ENCODE measurements around the gene KIF7. TPM values are rescaled to one million over a fixed set of nuclear protein-coding genes. Genes with fewer than 3 reads are reported as not detected.
A peak's percentile ranks its signal among the peaks of the same experiment; 100 is the strongest.
"Not testable (repeated sequence)": the region's sequence is repeated elsewhere in the genome, so short reads cannot be mapped to it uniquely, and the experiment has no call there.

Gene KIF7, protein sequence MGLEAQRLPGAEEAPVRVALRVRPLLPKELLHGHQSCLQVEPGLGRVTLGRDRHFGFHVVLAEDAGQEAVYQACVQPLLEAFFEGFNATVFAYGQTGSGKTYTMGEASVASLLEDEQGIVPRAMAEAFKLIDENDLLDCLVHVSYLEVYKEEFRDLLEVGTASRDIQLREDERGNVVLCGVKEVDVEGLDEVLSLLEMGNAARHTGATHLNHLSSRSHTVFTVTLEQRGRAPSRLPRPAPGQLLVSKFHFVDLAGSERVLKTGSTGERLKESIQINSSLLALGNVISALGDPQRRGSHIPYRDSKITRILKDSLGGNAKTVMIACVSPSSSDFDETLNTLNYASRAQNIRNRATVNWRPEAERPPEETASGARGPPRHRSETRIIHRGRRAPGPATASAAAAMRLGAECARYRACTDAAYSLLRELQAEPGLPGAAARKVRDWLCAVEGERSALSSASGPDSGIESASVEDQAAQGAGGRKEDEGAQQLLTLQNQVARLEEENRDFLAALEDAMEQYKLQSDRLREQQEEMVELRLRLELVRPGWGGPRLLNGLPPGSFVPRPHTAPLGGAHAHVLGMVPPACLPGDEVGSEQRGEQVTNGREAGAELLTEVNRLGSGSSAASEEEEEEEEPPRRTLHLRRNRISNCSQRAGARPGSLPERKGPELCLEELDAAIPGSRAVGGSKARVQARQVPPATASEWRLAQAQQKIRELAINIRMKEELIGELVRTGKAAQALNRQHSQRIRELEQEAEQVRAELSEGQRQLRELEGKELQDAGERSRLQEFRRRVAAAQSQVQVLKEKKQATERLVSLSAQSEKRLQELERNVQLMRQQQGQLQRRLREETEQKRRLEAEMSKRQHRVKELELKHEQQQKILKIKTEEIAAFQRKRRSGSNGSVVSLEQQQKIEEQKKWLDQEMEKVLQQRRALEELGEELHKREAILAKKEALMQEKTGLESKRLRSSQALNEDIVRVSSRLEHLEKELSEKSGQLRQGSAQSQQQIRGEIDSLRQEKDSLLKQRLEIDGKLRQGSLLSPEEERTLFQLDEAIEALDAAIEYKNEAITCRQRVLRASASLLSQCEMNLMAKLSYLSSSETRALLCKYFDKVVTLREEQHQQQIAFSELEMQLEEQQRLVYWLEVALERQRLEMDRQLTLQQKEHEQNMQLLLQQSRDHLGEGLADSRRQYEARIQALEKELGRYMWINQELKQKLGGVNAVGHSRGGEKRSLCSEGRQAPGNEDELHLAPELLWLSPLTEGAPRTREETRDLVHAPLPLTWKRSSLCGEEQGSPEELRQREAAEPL (N-terminal part only)
- total RNA-seq (9.4 TPM), polyA plus RNA-seq (9.9 TPM)

DNA sequence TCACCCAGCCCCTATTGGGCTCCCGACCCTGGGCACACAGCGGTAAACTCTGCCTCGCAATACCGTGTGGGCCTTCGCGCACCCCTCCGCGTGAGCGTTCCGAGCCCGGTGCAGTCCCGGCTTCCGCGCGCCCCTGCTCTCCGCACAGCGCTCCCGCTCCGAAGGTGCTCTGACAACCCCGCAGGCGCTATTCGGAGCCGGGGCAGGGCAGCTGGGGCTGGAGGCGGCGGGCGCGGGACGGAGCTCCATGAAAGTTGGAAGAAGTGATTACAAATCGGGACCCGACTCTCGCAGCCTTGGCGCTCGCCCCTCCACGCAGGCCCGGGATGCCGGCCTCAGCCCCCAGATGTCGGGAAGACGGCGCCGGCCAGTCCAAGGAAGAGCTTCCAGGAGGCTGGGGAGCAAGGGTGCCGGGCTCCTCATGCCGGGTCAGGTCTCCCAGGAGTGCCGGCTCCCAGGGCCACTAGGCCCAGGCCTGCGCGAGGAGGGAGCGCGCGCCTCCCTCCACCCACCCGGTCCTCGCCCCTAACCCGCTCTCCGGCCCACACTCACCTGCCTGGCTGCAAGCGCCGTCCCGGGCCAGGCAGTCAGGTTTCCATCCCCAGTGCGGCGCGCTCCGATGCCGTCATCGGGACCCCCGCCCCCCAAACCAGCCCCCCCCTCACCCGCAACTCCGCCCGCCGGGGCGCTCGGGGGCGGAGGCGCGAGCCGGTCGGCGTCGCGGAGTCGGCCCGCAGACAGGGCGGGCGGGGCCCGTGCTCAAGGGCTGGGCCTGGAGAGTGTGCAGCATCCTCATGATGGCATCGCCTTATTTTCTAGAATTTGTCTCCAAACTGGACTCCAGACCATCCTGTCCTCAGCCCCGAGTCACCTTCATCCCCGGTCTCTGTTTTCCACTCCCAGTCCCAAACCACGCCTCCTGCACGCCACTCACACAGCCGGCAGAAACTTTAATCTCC is at the start of gene KIF7:
TSS of gene KIF7 (minus strand) at position 621 of the 959 bp plus-strand sequence. CDS start 2,537 bp downstream, outside the sequence.
- peak within 1 kb of the TSS; percentile 79 for H3K4me3 ChIP-seq (ENCODE audit: low read depth, low read length)
- no peak for DNase-seq (ENCODE audit: extremely low spot score)
- H3K4me1 ChIP-seq (ENCODE audit: insufficient read depth) = no peaks in the 10 kb centered on the region
- no peaks in the 10 kb centered on the region for H3K36me3 ChIP-seq (ENCODE audit: insufficient read depth)
- WGBS = 2% methylated on average over 87 of the region's 87 CpGs
- H3K27ac ChIP-seq (ENCODE audit: low read depth) = peak within 1 kb of the TSS; percentile 42

DNA sequence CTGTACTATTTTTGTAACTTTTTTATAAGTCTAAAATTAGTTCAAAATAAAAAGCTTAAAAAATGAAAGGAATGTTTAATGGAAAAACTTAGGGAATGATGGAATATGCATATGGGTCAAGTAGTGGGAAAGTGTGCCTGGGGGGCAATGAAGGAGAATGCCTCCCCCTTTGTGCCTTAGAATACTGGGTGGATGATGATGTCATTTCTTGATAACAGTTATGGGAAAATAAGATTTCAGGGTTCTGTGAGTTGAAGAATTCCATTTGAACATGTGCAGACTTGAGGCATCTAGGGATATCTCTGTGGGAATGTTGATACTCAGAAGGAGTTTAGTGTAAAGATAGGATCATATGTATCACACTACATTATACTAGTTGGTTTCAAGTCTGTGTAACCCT is 49.1 kb upstream of the KIF7 start:
- Histone ChIP-seq H3K4me3 (ENCODE audit: low read depth, low read length) (no peak overlapping the region), H3K36me3 (ENCODE audit: insufficient read depth) (no peaks in the 10 kb centered on the region), H3K27ac (ENCODE audit: low read depth) (no peak overlapping the region), H3K4me1 (ENCODE audit: insufficient read depth) (no peaks in the 10 kb centered on the region)
- DNase-seq (ENCODE audit: extremely low spot score) = no peak

DNA sequence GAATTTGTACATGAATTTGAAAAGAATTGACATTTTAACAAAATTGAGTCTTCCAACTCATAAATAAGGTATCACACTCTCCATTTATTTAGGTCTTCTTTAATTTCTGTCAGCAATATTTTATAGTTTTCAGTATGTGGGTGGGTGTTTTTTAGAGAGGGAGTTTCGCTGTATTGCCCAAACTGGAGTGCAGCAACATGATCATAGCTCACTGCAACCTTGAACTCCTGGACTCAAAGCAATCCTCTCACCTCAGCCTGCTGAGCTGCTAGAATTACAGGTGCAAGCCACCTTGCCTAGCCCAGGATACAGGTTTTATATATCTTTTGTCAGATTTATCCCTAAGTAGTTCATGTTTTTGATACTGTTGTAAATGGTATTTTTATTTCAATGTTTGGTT is 39.9 kb upstream of the KIF7 start:
- Histone ChIP-seq H3K27ac (ENCODE audit: low read depth) (no peak overlapping the region), H3K4me3 (ENCODE audit: low read depth, low read length) (no peak overlapping the region), H3K4me1 (ENCODE audit: insufficient read depth) (no peaks in the 10 kb centered on the region), H3K36me3 (ENCODE audit: insufficient read depth) (no peaks in the 10 kb centered on the region)
- 86% methylated on average over 1 of the region's 1 CpG for WGBS
- no peak for DNase-seq (ENCODE audit: extremely low spot score)

DNA sequence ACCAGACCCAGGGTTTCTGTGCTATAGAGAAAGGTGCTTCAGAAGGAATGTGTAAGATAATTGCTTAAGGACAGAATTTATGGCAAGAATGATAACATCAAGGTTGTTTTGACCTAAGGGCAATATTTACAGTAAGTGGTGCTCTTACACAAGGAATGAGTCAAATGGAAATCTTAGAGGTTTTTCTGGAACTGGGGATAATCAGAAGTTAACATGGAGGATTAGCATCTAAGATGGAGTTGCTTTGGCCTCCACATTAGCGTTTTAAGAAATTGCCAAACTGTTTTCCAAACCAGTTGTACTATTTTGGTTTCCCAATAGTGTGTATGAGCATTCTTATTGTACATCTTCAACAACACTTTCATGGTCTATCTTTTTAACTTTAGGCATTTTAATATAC is 38.4 kb upstream of the KIF7 start:
- H3K36me3 ChIP-seq (ENCODE audit: insufficient read depth) = no peaks in the 10 kb centered on the region
- H3K27ac ChIP-seq (ENCODE audit: low read depth) = no peak overlapping the region
- 86% methylated on average over 1 of the region's 1 CpG for WGBS
- no peak for DNase-seq (ENCODE audit: extremely low spot score)
- no peaks in the 10 kb centered on the region for H3K4me1 ChIP-seq (ENCODE audit: insufficient read depth)
- no peak overlapping the region for H3K4me3 ChIP-seq (ENCODE audit: low read depth, low read length)

DNA sequence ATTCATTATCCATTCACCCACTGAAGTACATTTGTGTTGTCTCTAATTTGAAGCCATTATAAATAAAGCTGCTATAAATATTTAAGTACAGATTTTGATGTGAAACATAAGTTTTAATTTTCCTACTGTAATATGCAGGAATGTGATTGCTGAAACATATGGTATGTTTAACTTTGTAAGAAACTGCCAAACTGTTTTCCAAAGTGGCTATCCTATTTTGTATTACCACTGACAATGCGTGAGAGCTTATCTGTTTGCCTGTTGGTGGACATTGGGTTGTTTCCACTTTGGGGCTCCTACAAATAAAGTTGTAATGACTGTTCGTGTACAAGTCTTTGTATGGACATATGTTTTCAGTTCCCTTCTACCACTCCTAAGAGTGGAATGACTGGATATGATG is 37.8 kb upstream of the KIF7 start:
- no peak overlapping the region for H3K27ac ChIP-seq (ENCODE audit: low read depth)
- H3K4me3 ChIP-seq (ENCODE audit: low read depth, low read length) = no peak overlapping the region
- H3K36me3 ChIP-seq (ENCODE audit: insufficient read depth) = no peaks in the 10 kb centered on the region
- no peak for DNase-seq (ENCODE audit: extremely low spot score)
- H3K4me1 ChIP-seq (ENCODE audit: insufficient read depth) = no peaks in the 10 kb centered on the region
- WGBS = 44% methylated on average over 2 of the region's 2 CpGs

DNA sequence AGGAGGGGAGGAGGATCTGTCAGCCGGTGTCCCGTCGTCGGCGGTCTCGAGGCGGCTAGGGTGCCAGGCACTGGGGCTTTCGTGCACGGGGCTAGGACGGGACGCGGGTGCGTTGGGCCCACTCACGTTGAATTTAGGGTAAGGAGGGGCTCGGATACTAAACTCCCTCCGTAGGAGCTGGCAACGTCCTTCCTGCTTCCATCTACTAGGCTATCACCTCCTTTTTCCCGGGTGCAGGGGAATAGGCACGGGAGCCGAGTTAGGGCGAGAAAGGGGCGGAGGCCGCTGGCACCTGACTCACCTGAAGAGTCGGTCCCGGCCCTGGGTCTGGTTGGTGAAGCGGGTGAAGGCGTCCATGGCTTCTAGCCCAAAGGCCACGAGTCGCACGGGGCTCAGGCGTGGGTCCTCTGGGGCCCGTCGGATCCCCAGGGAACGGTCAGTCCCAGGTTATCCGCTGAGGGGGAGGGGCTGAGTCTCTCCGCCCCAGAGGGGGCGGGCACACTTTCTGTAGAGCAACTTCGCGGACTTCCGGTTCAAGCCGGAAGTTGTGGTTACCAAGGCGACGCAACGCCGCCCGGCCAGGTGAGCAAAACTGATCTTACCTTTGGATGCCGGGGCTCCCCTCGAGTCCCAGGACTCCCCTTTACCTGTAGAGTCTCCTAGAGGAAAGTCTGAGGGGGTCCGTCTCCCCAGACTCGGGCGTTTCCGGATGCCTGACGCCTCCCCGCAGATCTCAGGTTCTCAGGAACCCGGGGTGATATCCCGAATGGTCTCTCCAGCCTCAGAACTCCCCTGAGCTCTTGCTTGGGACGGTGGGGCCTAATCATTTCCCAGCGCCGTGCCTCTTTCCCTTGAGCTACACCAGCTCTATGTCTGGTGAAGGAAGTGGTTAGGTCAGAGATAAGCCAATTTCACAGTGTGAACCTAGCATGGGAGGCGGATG is 35.3 kb upstream of the KIF7 start, which contains the start of the genes PEX11A and WDR93:
TSS of gene PEX11A (minus strand) at position 479 of the 943 bp plus-strand sequence. CDS start at position 357, 122 bp downstream.
TSS of gene WDR93 (plus strand) at position 536 of the 943 bp plus-strand sequence. CDS start 10,936 bp downstream, outside the sequence.
- WGBS = 2% methylated on average over 60 of the region's 60 CpGs
- H3K27ac ChIP-seq (ENCODE audit: low read depth) = no peak within 1 kb of the TSS
- H3K4me1 ChIP-seq (ENCODE audit: insufficient read depth) = no peaks in the 10 kb centered on the region
- DNase-seq (ENCODE audit: extremely low spot score) = peak; percentile 47
- H3K36me3 ChIP-seq (ENCODE audit: insufficient read depth) = no peaks in the 10 kb centered on the region
- H3K4me3 ChIP-seq (ENCODE audit: low read depth, low read length) = peak within 1 kb of the TSS; percentile 74

DNA sequence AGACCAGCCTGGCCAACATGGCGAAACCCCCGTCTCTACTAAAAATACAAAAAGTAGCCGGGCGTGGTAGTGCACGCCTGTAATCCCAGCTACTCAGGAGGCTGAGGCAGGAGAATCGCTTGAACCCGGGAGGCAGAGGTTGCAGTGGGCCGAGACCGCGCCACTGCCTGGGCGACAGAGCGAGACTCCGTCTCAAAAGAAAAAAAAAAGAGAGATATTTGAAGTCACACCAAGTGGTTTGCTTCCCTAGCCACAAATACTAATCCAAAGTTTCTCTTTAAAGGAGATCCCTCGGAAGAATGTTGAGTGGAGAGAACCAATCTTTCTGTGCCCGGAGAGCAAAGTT is 34.6 kb upstream of the KIF7 start:
- H3K36me3 ChIP-seq (ENCODE audit: insufficient read depth); H3K4me1 ChIP-seq (ENCODE audit: insufficient read depth); H3K27ac ChIP-seq (ENCODE audit: low read depth); DNase-seq (ENCODE audit: extremely low spot score): not testable (repeated sequence)
- H3K4me3 ChIP-seq (ENCODE audit: low read depth, low read length) = peak overlapping the region; percentile 74
- 53% methylated on average over 15 of the region's 15 CpGs for WGBS

DNA sequence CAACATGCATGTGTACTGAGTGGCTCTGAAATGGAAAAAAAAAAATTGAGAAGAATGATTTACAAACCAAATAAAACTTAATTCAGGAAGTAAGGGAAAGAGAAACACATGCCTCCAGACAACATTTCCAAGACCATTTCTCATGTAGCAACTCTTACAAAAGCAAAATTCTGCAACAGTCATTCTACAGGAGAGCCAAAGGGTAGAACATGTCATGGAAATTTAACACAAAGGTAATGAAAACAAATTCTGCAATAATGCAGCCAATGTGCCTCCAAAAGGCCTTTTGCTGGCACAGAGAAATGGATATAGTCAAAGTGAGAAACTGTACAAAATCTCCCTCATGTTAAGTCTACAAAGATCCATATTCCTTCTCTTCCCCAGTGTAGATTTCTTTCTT is 31.3 kb upstream of the KIF7 start:
- Histone ChIP-seq H3K4me3 (ENCODE audit: low read depth, low read length) (no peak overlapping the region), H3K4me1 (ENCODE audit: insufficient read depth) (no peaks in the 10 kb centered on the region), H3K36me3 (ENCODE audit: insufficient read depth) (no peaks in the 10 kb centered on the region), H3K27ac (ENCODE audit: low read depth) (no peak overlapping the region)
- no peak for DNase-seq (ENCODE audit: extremely low spot score)

DNA sequence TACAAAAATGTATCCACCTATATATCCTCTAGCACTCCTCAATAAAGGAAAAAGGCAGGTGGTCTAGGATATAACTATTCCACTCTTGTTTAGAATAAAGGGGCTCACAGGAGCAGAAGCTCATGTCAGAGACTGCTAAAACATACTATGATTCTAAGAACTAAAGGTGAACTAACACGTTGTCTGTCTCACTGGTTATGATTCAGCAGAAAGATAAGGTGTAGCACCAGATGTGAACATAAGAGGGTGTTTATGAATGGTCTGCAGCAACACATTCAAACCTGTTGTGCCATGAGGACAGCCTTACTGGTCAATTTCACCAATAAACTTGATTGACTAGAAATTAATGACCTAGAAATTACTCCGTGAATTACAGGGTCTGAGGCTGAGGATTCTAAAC is 30.7 kb upstream of the KIF7 start:
- H3K27ac ChIP-seq (ENCODE audit: low read depth) = no peak overlapping the region
- H3K4me1 ChIP-seq (ENCODE audit: insufficient read depth) = peaks cover 2% of the 10 kb centered on the region
- no peak overlapping the region for H3K4me3 ChIP-seq (ENCODE audit: low read depth, low read length)
- H3K36me3 ChIP-seq (ENCODE audit: insufficient read depth) = no peaks in the 10 kb centered on the region
- DNase-seq (ENCODE audit: extremely low spot score) = no peak
- 74% methylated on average over 2 of the region's 2 CpGs for WGBS

DNA sequence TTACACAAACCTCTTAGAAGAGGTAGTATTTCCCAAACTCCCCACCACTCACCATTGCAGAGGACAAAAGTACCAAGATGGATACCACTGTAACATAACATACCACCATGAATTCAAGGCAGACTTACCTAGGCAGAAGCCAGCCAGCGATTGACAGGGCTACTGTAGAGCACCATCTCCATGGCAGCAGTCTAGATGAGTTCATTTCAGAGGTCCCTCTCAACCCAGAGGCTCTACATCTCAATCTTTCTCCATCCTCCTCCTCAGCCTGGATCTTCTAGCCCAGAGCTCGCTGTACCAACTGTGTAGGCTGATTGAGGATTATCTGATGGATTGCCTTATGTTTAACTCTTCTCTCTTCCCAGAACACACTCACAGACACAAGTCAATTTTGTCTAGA is 25.9 kb upstream of the KIF7 start:
- H3K4me1 ChIP-seq (ENCODE audit: insufficient read depth) = peaks cover 3% of the 10 kb centered on the region
- H3K27ac ChIP-seq (ENCODE audit: low read depth) = no peak overlapping the region
- no peaks in the 10 kb centered on the region for H3K36me3 ChIP-seq (ENCODE audit: insufficient read depth)
- no peak overlapping the region for H3K4me3 ChIP-seq (ENCODE audit: low read depth, low read length)
- no peak for DNase-seq (ENCODE audit: extremely low spot score)
- WGBS = 92% methylated on average over 2 of the region's 2 CpGs

DNA sequence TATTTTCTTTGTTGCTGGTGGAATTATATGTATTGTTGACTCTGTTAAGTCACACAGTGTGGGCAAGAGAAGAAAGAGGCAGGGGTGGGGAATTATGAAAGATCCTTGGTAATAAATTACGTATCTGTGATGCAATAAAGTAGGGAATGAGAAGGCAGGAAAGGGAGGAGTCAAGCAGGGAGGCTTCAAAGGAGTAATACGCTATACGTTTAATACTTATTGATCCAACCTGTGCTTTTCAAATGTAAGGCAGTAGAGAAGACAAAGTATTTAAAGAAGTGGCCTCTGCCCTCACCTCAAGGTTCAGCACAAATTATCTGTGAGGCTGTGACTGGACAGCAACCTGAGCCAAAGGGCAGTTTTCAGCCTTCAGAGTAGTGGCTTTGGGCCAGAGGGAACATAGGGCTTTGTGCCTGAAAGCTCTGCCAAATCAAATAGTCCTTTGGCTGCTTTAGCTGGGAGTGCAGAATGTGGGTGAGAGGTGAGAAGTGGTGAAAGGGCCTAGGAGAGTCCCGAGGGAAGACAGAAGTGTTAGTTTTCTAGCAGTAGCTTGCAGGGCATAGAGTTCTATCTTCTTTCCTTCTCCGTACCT is 25.1 kb upstream of the KIF7 start:
- no peak overlapping the region for H3K27ac ChIP-seq (ENCODE audit: low read depth)
- WGBS = 42% methylated on average over 5 of the region's 5 CpGs
- DNase-seq (ENCODE audit: extremely low spot score) = no peak
- H3K36me3 ChIP-seq (ENCODE audit: insufficient read depth) = no peaks in the 10 kb centered on the region
- peaks cover 3% of the 10 kb centered on the region for H3K4me1 ChIP-seq (ENCODE audit: insufficient read depth)
- no peak overlapping the region for H3K4me3 ChIP-seq (ENCODE audit: low read depth, low read length)
